ENCODE data around the gene TJP2. TPM values are rescaled to one million over a fixed set of nuclear protein-coding genes. Genes with fewer than 3 reads are reported as not detected.

TJP2 gene
- total RNA-seq, 2 donors from 2014 or later, result 46.3 to 51.7 TPM

DNA sequence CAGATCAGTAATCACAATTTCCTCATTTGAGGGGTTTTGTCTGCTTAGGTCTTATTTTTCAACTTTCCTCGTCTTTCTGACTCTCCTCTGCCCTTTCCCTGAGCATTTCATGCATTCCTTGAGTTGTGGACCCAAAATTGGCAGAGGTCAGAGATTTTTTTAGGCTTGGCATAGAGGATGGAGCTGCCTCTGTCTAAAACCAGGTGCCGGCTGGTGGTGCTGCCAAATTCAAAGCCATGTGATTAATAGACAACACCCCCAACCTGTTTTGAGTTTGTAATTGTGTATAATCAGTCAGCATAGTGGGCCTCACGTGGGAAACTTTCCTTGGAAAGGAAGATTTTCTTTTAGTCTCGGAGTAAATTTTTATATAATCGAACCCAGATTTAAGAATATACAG is 39.6 kb downstream of the TJP2 start:
- Histone ChIP-seq H3K4me1 (peaks cover 0 to 36% of the 10 kb centered on the region in 2 donors), H3K4me3 (no peak overlapping the region), H3K36me3 (peaks cover 8% of the 10 kb centered on the region), H3K27me3 (no peaks in the 10 kb centered on the region), H3K27ac (peak overlapping the region; percentile 72 to 93), H3K9me3 (no peaks in the 10 kb centered on the region)
- no peak for DNase-seq (ENCODE audit: low spot score)
- TF ChIP-seq, protein P1, sequence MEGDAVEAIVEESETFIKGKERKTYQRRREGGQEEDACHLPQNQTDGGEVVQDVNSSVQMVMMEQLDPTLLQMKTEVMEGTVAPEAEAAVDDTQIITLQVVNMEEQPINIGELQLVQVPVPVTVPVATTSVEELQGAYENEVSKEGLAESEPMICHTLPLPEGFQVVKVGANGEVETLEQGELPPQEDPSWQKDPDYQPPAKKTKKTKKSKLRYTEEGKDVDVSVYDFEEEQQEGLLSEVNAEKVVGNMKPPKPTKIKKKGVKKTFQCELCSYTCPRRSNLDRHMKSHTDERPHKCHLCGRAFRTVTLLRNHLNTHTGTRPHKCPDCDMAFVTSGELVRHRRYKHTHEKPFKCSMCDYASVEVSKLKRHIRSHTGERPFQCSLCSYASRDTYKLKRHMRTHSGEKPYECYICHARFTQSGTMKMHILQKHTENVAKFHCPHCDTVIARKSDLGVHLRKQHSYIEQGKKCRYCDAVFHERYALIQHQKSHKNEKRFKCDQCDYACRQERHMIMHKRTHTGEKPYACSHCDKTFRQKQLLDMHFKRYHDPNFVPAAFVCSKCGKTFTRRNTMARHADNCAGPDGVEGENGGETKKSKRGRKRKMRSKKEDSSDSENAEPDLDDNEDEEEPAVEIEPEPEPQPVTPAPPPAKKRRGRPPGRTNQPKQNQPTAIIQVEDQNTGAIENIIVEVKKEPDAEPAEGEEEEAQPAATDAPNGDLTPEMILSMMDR (IDR thresholded peaks at IDR 0.05), result no peak

GRCh38 chr9:69214939-69215338 is 40.9 kb downstream of the TJP2 start:
- DNase-seq (ENCODE audit: low spot score), result no peak
- Histone ChIP-seq H3K4me3 (no peak overlapping the region), H3K27me3 (no peaks in the 10 kb centered on the region), H3K36me3 (peaks cover 19% of the 10 kb centered on the region), H3K4me1 (peaks cover 0 to 36% of the 10 kb centered on the region in 2 donors), H3K9me3 (no peaks in the 10 kb centered on the region), H3K27ac (peak overlapping the region; percentile 72 to 93)
- TF ChIP-seq, protein P1 (IDR thresholded peaks at IDR 0.05), result no peak

GRCh38 chr9:69215774-69216485 is 41.9 kb downstream of the TJP2 start:
- peaks cover 0 to 36% of the 10 kb centered on the region in 2 donors for H3K4me1 ChIP-seq
- no peaks in the 10 kb centered on the region for H3K9me3 ChIP-seq
- H3K27me3 ChIP-seq, result no peaks in the 10 kb centered on the region
- H3K27ac ChIP-seq, result peak overlapping the region; percentile 72 to 93
- no peak for DNase-seq (ENCODE audit: low spot score)
- peaks cover 26% of the 10 kb centered on the region for H3K36me3 ChIP-seq
- no peak overlapping the region for H3K4me3 ChIP-seq
- TF ChIP-seq, protein P1 (IDR thresholded peaks at IDR 0.05), result no peak

- H3K9me3 ChIP-seq, result no peaks in the 10 kb centered on the region
- no peaks in the 10 kb centered on the region for H3K27me3 ChIP-seq
- H3K27ac ChIP-seq, result peak overlapping the region in 1 of 2 donors; percentile 12
- H3K4me3 ChIP-seq, result no peak overlapping the region
- H3K4me1 ChIP-seq, result peaks cover 0 to 26% of the 10 kb centered on the region in 2 donors
- DNase-seq (ENCODE audit: low spot score), result no peak
- TF ChIP-seq, protein P1 (IDR thresholded peaks at IDR 0.05), result no peak
- H3K36me3 ChIP-seq, result peaks cover 40% of the 10 kb centered on the region
Measured at GRCh38 chr9:69218166-69218565, 44.1 kb downstream of the TJP2 start.

DNA sequence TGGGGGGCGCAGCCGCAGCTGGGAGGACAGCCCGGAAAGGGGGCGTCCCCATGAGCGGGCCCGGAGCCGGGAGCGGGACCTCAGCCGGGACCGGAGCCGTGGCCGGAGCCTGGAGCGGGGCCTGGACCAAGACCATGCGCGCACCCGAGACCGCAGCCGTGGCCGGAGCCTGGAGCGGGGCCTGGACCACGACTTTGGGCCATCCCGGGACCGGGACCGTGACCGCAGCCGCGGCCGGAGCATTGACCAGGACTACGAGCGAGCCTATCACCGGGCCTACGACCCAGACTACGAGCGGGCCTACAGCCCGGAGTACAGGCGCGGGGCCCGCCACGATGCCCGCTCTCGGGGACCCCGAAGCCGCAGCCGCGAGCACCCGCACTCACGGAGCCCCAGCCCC is 47.0 kb downstream of the TJP2 start:
- Histone ChIP-seq H3K27ac (no peak overlapping the region), H3K27me3 (no peaks in the 10 kb centered on the region), H3K9me3 (no peaks in the 10 kb centered on the region), H3K4me3 (no peak overlapping the region), H3K4me1 (peaks cover 0 to 3% of the 10 kb centered on the region in 2 donors), H3K36me3 (peaks cover 52% of the 10 kb centered on the region)
- TF ChIP-seq, protein P1 (IDR thresholded peaks at IDR 0.05), result no peak
- no peak for DNase-seq (ENCODE audit: low spot score)

DNA sequence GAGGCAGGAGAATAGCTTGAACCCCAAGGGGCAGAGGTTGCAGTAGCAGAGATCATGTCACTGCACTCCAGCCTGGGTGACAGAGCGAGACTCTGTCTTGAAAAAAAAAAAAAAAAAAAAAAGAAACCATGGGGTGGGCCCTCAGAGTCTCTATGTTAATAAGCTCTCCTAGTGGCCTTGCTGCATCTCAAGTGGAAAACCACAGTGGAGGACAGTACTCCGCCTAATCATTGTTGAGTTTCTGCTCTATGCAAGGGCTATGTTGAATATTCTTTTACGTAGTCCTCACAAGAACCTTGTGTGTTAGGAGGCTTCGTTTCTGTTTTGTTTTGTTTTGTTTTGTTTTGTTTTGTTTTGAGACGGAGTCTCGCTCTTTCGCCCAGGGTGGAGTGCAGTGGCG is 48.9 kb downstream of the TJP2 start:
- DNase-seq (ENCODE audit: low spot score), result no peak
- Histone ChIP-seq H3K4me3 (no peak overlapping the region), H3K27ac (no peak overlapping the region), H3K9me3 (no peaks in the 10 kb centered on the region), H3K27me3 (no peaks in the 10 kb centered on the region), H3K4me1 (no peaks in the 10 kb centered on the region), H3K36me3 (peaks cover 69% of the 10 kb centered on the region)
- TF ChIP-seq, protein P1 (IDR thresholded peaks at IDR 0.05), result no peak
